GM23248 (cell line): Measurements from ENCODE around the gene CCDC73. TPM values are rescaled to one million over a fixed set of nuclear protein-coding genes. Genes with fewer than 3 reads are reported as not detected.

Experiments
- DNase-seq: peaks from one replicate; pipeline ENCODE4 v3.0.0-alpha.2; 2015
- H2AFZ ChIP-seq: fragments of 200-600 bp; sonication (generic); 2 replicates; pipeline ENCODE4 v1.6.1; 2016; ENCODE audit warnings: antibody characterized with exemption
- H3F3A ChIP-seq: fragments of 200-600 bp; sonication (generic); 2 replicates; pipeline ENCODE4 v1.6.1; 2016; ENCODE audit warnings: mild to moderate bottlenecking, antibody characterized with exemption, mixed run types; ENCODE audit not compliant: insufficient read depth
- H3K27ac ChIP-seq: fragments of 200-600 bp; sonication (generic); 2 replicates; pipeline ENCODE4 v1.5.1; 2016; ENCODE audit warnings: mild to moderate bottlenecking
- H3K27me3 ChIP-seq: fragments of 200-600 bp; sonication (generic); replicated peaks from 2 replicates; pipeline ENCODE4 v1.6.1; 2016; ENCODE audit warnings: mild to moderate bottlenecking; ENCODE audit not compliant: insufficient read depth
- H3K36me3 ChIP-seq: fragments of 200-600 bp; sonication (generic); 2 replicates; pipeline ENCODE4 v1.6.1; 2016; ENCODE audit warnings: low read depth, mild to moderate bottlenecking
- H3K4me1 ChIP-seq: fragments of 200-600 bp; sonication (generic); 2 replicates; pipeline ENCODE4 v1.6.1; 2016; ENCODE audit warnings: mild to moderate bottlenecking; ENCODE audit not compliant: insufficient read depth
- H3K4me2 ChIP-seq: fragments of 200-600 bp; sonication (generic); one replicate; pipeline ENCODE4 v1.6.1; 2016; ENCODE audit warnings: mild to moderate bottlenecking; ENCODE audit not compliant: unreplicated experiment
- H3K4me3 ChIP-seq: fragments of 200-600 bp; sonication (generic); 2 replicates; pipeline ENCODE4 v1.5.1; 2016; ENCODE audit warnings: mild to moderate bottlenecking
- H3K79me2 ChIP-seq: fragments of 200-600 bp; sonication (generic); 2 replicates; pipeline ENCODE4 v1.6.1; 2016; ENCODE audit warnings: mild to moderate bottlenecking; ENCODE audit not compliant: insufficient read depth
- H3K9ac ChIP-seq: fragments of 200-600 bp; sonication (generic); 2 replicates; pipeline ENCODE4 v1.6.1; 2016; ENCODE audit warnings: mild to moderate bottlenecking
- H3K9me2 ChIP-seq: fragments of 200-600 bp; sonication (generic); 2 replicates; pipeline ENCODE4 v1.6.1; 2016; ENCODE audit warnings: mixed run types, mild to moderate bottlenecking, moderate library complexity; ENCODE audit not compliant: insufficient read depth
- H3K9me3 ChIP-seq: fragments of 200-600 bp; sonication (generic); one replicate; pipeline ENCODE4 v1.6.1; 2017; ENCODE audit warnings: low read depth
- H4K20me1 ChIP-seq: fragments of 200-600 bp; sonication (generic); 2 replicates; pipeline ENCODE4 v1.6.0; 2016; ENCODE audit not compliant: insufficient read depth
- EZH2 ChIP-seq: fragments of 200-600 bp; sonication (generic); IDR thresholded peaks from 2 replicates; pipeline ENCODE4 v1.6.1; 2018; ENCODE audit warnings: antibody characterized with exemption, mild to moderate bottlenecking; ENCODE audit not compliant: insufficient read depth, poor library complexity, severe bottlenecking
- EZH2phosphoT487 ChIP-seq: fragments of 200-600 bp; sonication (generic); IDR thresholded peaks from 2 replicates; pipeline ENCODE4 v1.6.1; 2018; ENCODE audit warnings: antibody characterized with exemption, moderate library complexity, mild to moderate bottlenecking, low read depth; ENCODE audit not compliant: insufficient read depth
- WGBS, 2 experiments: methylation state at CpG; one replicate each; pipeline ENCODE4 v1.1.6; 2015 to 2017; ENCODE audit warnings: low lambda C conversion rate in 2 of 2, low coverage in 1 of 2; ENCODE audit errors: missing lambda C conversion rate in 2 of 2; 5-methylcytosine and 5-hydroxymethylcytosine counted together
- in situ Hi-C: fragments of 300-500 bp; cut with MboI; formaldehyde crosslinking; loops from 2 replicates; pipeline ENCODE4 v1.15.0; 2020
- polyA plus RNA-seq: library from polyadenylated mRNA; unstranded; fragments of >200 nt; fragmentation: Nextera tagmentation; extraction: Ambion mirVana; gene quantifications from 2 replicates; pipeline ENCODE4 v1.2.1, GENCODE V29; 2016
- total RNA-seq: library from RNA; depleted of rRNA; stranded (reverse); fragments of >200 nt; shearing (Covaris generic); gene quantifications from 2 replicates; pipeline ENCODE4 v1.2.3, GENCODE V29; 2014; rRNA removed

Gene CCDC73
- total and polyA plus RNA-seq, 2 experiments from 2014 or later = not detected

DNA sequence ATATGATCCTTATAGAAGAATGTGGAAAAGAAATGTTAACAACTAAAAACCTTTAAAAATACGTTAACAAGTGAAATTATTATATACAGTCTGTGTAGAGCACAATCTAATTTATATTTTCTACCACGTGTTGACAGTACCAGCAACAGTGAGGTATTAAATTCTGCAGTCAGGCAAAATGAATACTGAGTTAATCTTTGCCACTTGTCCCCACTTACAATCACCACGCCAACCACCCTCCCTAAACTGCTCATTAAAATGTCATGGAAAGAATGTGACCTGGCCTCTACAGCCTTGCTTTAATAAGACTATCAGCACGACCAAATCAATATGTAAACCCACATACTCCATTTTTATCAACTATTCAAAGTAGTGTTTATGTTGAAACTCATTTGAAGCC lies 239.4 kb downstream of the CCDC73 start:
- Histone ChIP-seq H3K9me3 (no peaks in the 10 kb centered on the region), H3K4me1 (no peaks in the 10 kb centered on the region), H3K9ac (no peak overlapping the region), H3K36me3 (no peaks in the 10 kb centered on the region), H2AFZ (no peak overlapping the region), H3K27me3 (no peaks in the 10 kb centered on the region; the same call in 1 of the 2 replicates), H3K79me2 (no peaks in the 10 kb centered on the region), H3K4me2 (no peak overlapping the region), H3K4me3 (no peak overlapping the region), H3F3A (no peaks in the 10 kb centered on the region), H3K27ac (no peak overlapping the region), H3K9me2 (no peaks in the 10 kb centered on the region), H4K20me1 (no peaks in the 10 kb centered on the region)
- DNase-seq = no peak
- no peak for TF ChIP-seq EZH2phosphoT487
- TF ChIP-seq EZH2 = no peak
- WGBS, 2 experiments = 1% methylated on average over 4 of the region's 4 CpGs
- in situ Hi-C loops = no loop called here

Other genes starting within 250 kb of the CCDC73 start
- gene EIF3M, start 210.8 kb downstream of the CCDC73 start, total RNA-seq = 527 and 543 TPM in 2 replicates
- gene EIF3M, start 210.8 kb downstream of the CCDC73 start, polyA plus RNA-seq = 289 and 297 TPM in 2 replicates
- gene PRRG4, start 35.3 kb upstream of the CCDC73 start, total RNA-seq = not detected in 2 replicates
- not detected in 2 replicates for gene PRRG4, start 35.3 kb upstream of the CCDC73 start, polyA plus RNA-seq
- 16.5 and 16.7 TPM in 2 replicates for gene QSER1, start 98.1 kb upstream of the CCDC73 start, total RNA-seq
- 3.6 and 4.9 TPM in 2 replicates for gene QSER1, start 98.1 kb upstream of the CCDC73 start, polyA plus RNA-seq
- gene DEPDC7, start 221.2 kb upstream of the CCDC73 start, total RNA-seq = 4.8 and 5.3 TPM in 2 replicates
- gene DEPDC7, start 221.2 kb upstream of the CCDC73 start, polyA plus RNA-seq = 9.7 and 9.9 TPM in 2 replicates
- gene TCP11L1, start 244.9 kb upstream of the CCDC73 start, total RNA-seq = 39.8 and 42.6 TPM in 2 replicates
- gene TCP11L1, start 244.9 kb upstream of the CCDC73 start, polyA plus RNA-seq = 23.4 and 25.4 TPM in 2 replicates